ENCODE measurements around the gene VANGL2. TPM values are rescaled to one million over a fixed set of nuclear protein-coding genes. Genes with fewer than 3 reads are reported as not detected.

VANGL2 gene
- total and polyA plus RNA-seq, 2 of the 8 experiments (the other 6 are each of a cell fraction or from before 2014, with no cell fraction given), result 62.5 to 118 TPM

- no peaks in the 10 kb centered on the region for H3K79me1 ChIP-seq (ENCODE audit: low read depth, low read length)
- H3K14ac ChIP-seq (ENCODE audit: insufficient read length), result no peak overlapping the region
- no peak overlapping the region for H4K5ac ChIP-seq (ENCODE audit: insufficient read length, low read depth, low read length)
- H3K9me3 ChIP-seq (ENCODE audit: insufficient read depth in 2 of 2, low read depth in 1 of 2, low read length in 1 of 2), result no peaks in the 10 kb centered on the region
- H2AK5ac ChIP-seq (ENCODE audit: low read depth, low read length), result no peak overlapping the region
- H4K20me1 ChIP-seq (replicated peaks in 1 of 2; ENCODE audit: control insufficient read depth in 1 of 2, insufficient read depth in 2 of 2, low read length in 2 of 2), result no peaks in the 10 kb centered on the region
- H3K4me1 ChIP-seq (replicated peaks in 1 of 4; ENCODE audit: control insufficient read depth in 3 of 4, insufficient read depth in 4 of 4, low read length in 3 of 4), result peaks cover 0 to 7% (median 3%) of the 10 kb centered on the region in 4 experiments; a peak in 3 of 7 replicates
- H2BK15ac ChIP-seq (ENCODE audit: low read length), result no peak overlapping the region
- no peak overlapping the region for H3K56ac ChIP-seq (replicated peaks; ENCODE audit: insufficient read length, low read depth, low read length)
- no peak overlapping the region for H3K4ac ChIP-seq (replicated peaks; ENCODE audit: insufficient read length, low read depth, low read length)
- H3K9ac ChIP-seq (replicated peaks in 1 of 4; ENCODE audit: extremely low read depth in 1 of 4, low read depth in 3 of 4, low read length in 3 of 4), result no peak overlapping the region
- CTCF ChIA-PET (ENCODE audit: partially characterized antibody), result interaction anchor here (1.2 to 1.3 kb wide), 2 partner anchors 14 to 168 kb away, joined by 3 to 4 read pairs; no protein-coding TSS in a partner anchor
- H3K23me2 ChIP-seq (ENCODE audit: low read depth, low read length), result no peaks in the 10 kb centered on the region
- no peak overlapping the region for H4K91ac ChIP-seq (replicated peaks; ENCODE audit: insufficient read length, low read length)
- H3K23ac ChIP-seq (ENCODE audit: insufficient read length), result no peak overlapping the region
- H3K27me3 ChIP-seq (replicated peaks in 1 of 4; ENCODE audit: control insufficient read depth in 3 of 4, extremely low read depth in 1 of 4, insufficient read depth in 3 of 4, low read length in 3 of 4), result no peaks in the 10 kb centered on the region
- FAIRE-seq, result no peak
- H2BK20ac ChIP-seq (ENCODE audit: low read length), result no peak overlapping the region
- H3K4me2 ChIP-seq (ENCODE audit: insufficient read depth in 1 of 2, low read depth in 2 of 2, low read length in 2 of 2), result no peak overlapping the region
- H2BK120ac ChIP-seq (replicated peaks; ENCODE audit: low read depth, low read length), result no peak overlapping the region
- H4K8ac ChIP-seq (ENCODE audit: extremely low read depth, insufficient read depth, low read length), result no peak overlapping the region
- POLR2A ChIA-PET (ENCODE audit: partially characterized antibody), result no interaction called here
- no peaks in the 10 kb centered on the region for H3K36me3 ChIP-seq (ENCODE audit: control insufficient read depth in 2 of 4, insufficient read depth in 4 of 4, low read length in 3 of 4)
- no peak overlapping the region for H2BK12ac ChIP-seq (ENCODE audit: low read depth, low read length)
- H2AFZ ChIP-seq (ENCODE audit: low read length), result no peak overlapping the region
- DNase-seq (ENCODE audit: low read depth in 1 of 2, low spot score in 2 of 2), result no peak
- no peak overlapping the region for H3K4me3 ChIP-seq (ENCODE audit: extremely low read depth in 1 of 4, insufficient read depth in 2 of 4, low read depth in 3 of 4, low read length in 4 of 4)
- H3K18ac ChIP-seq (ENCODE audit: extremely low read depth, low read length), result no peak overlapping the region
- 83% methylated on average over 2 of the region's 2 CpGs; no CpG with 5 or more reads in 1 of the 2 experiments for WGBS, 2 experiments (ENCODE audit: extremely low coverage in 1 of 2, insufficient coverage in 1 of 2, insufficient read length in 1 of 2, insufficient replicate concordance in 2 of 2, low coverage in 1 of 2, low lambda C conversion rate in 2 of 2, missing lambda C conversion rate in 1 of 2)
- H2BK5ac ChIP-seq (ENCODE audit: low read depth, low read length), result no peak overlapping the region
- no peak overlapping the region for H3K27ac ChIP-seq (ENCODE audit: low read depth, low read length)
- H3K79me2 ChIP-seq (ENCODE audit: control insufficient read depth in 1 of 2, insufficient read depth in 2 of 2, low read length in 2 of 2), result no peaks in the 10 kb centered on the region
- no peak for TF ChIP-seq SRF (IDR thresholded peaks at IDR 0.05; ENCODE audit: low read depth, low read length)
- no peak for TF ChIP-seq RNF2 (IDR thresholded peaks at IDR 0.05; ENCODE audit: borderline replicate concordance, low read depth, low read length, missing control alignments, poor library complexity, severe bottlenecking)
- TF ChIP-seq KDM4A (IDR thresholded peaks at IDR 0.05; ENCODE audit: low read depth, low read length, severe bottlenecking), result no peak
- TF ChIP-seq BRCA1 (IDR thresholded peaks at IDR 0.05; ENCODE audit: low read depth, low read length), result no peak
- no peak for TF ChIP-seq CBX5 (IDR thresholded peaks at IDR 0.05; ENCODE audit: low read depth, low read length)
- no peak for TF ChIP-seq ATF2 (IDR thresholded peaks at IDR 0.05; ENCODE audit: low read length)
- no peak for TF ChIP-seq EGR1 (IDR thresholded peaks at IDR 0.05; ENCODE audit: borderline replicate concordance, low read depth, low read length)
- no peak for TF ChIP-seq TBP (IDR thresholded peaks at IDR 0.05; ENCODE audit: low read depth, low read length)
- no peak for TF ChIP-seq SIX5 (IDR thresholded peaks at IDR 0.05; ENCODE audit: low read depth, low read length)
- no peak for TF ChIP-seq HDAC6 (IDR thresholded peaks at IDR 0.05; ENCODE audit: low read depth, low read length)
- no peak for TF ChIP-seq CBX8 (IDR thresholded peaks at IDR 0.05; ENCODE audit: borderline replicate concordance, low read depth, low read length)
- TF ChIP-seq SAP30 (IDR thresholded peaks at IDR 0.05; ENCODE audit: insufficient read depth, insufficient replicate concordance, low read length), result no peak
- TF ChIP-seq BACH1 (IDR thresholded peaks at IDR 0.05; ENCODE audit: low read length), result no peak
Measured at GRCh38 chr1:160459687-160460086, 59.3 kb downstream of the VANGL2 start.
